Left lobe of liver (tissue), 2 donors: ENCODE results near the gene MYO19. TPM values are rescaled to one million over a fixed set of nuclear protein-coding genes. Genes with fewer than 3 reads are reported as not detected.

Source experiments
- ATAC-seq: fragments of 200-7000 bp; cut with Tn5 transposase; one replicate; pipeline ENCODE4 v1.9.1; 2020; ENCODE audit warnings: mild to moderate bottlenecking, moderate library complexity
- DNase-seq: peaks from one replicate; pipeline ENCODE4 v3.0.0-alpha.2; 2020; ENCODE audit warnings: low spot score
- total RNA-seq: library from RNA; stranded (reverse); gene quantifications from one replicate; pipeline ENCODE4 v1.2.1, GENCODE V29; 2021
- donor health status: DM: no; HTN: no; CAD: no; lungs with moderate emphysema.
- donor health status: DM: no; HTN: yes; CAD: no.

Gene MYO19, protein sequence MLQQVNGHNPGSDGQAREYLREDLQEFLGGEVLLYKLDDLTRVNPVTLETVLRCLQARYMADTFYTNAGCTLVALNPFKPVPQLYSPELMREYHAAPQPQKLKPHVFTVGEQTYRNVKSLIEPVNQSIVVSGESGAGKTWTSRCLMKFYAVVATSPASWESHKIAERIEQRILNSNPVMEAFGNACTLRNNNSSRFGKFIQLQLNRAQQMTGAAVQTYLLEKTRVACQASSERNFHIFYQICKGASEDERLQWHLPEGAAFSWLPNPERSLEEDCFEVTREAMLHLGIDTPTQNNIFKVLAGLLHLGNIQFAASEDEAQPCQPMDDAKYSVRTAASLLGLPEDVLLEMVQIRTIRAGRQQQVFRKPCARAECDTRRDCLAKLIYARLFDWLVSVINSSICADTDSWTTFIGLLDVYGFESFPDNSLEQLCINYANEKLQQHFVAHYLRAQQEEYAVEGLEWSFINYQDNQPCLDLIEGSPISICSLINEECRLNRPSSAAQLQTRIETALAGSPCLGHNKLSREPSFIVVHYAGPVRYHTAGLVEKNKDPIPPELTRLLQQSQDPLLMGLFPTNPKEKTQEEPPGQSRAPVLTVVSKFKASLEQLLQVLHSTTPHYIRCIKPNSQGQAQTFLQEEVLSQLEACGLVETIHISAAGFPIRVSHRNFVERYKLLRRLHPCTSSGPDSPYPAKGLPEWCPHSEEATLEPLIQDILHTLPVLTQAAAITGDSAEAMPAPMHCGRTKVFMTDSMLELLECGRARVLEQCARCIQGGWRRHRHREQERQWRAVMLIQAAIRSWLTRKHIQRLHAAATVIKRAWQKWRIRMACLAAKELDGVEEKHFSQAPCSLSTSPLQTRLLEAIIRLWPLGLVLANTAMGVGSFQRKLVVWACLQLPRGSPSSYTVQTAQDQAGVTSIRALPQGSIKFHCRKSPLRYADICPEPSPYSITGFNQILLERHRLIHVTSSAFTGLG
- total RNA-seq = 22.2 TPM

DNA sequence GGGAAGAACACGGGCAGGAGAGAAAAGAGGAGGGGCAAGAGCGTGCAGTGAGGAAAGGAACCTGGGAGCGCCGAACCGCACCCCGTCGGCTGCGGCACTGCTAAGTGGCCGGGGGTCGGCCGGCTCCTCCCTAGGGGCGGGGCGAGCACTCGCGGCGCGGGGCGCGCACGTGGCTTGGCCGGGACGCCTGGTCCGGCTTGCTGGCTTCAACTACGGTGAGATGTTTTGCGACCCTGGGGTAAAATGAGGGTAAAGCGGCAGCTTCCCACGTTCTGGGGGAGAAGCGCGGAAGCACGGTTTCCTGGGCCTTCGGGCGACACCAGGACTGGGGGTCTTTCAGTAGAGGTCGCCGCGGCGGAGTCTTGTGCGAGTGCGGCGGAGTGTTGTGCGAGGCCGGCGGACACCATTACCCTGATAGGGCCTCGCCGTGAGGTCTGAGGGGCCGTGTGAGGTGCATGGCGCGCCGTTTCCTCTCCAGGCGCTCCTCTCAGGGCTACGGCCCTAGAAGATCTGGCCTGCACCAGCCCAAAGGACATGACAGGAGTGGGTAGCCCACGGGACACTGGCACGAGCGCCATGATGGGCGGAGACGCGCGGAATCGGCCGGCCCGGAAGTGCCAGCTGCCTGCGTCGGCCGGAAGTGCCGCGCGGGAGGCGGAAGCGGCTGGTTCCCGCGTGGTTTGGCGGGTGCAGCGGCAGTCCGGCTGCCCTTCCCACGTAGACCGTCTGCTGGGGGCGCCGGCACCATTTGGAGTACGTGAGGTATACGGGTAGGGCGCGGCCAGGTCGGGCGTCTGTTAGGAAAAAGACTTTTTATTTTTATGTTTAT, at the start of gene MYO19, which contains the start of gene PIGW:
Gene MYO19, minus strand, starts transcription at position 29 of the 829 bp plus-strand sequence. CDS start 2,330 bp downstream, outside the sequence.
Gene PIGW, plus strand, starts transcription at position 148 of the 829 bp plus-strand sequence. CDS start 2,115 bp downstream, outside the sequence.
- DNase-seq (peak; percentile 92), ATAC-seq (peak; percentile 91)

DNA sequence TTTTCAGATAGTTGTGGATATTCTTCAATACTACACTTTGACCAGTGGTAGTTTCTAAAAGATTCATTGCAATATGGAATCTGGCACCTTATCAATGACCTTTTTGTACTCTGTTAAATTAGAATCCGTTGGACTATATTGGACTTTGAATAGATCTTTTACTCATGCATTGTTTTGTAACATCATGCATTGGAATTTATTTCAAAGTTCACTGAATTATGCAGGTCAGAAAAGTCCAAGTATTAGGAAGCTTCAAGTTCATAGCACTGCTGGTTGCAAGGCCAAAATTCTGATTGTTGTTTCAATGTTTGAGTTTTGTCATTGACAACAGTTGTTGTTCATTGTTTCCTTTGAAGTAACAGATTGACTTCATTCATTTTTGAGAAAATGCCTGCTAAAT, 49.1 kb upstream of the MYO19 start:
- DNase-seq = no peak
- ATAC-seq = peak; percentile 68

DNA sequence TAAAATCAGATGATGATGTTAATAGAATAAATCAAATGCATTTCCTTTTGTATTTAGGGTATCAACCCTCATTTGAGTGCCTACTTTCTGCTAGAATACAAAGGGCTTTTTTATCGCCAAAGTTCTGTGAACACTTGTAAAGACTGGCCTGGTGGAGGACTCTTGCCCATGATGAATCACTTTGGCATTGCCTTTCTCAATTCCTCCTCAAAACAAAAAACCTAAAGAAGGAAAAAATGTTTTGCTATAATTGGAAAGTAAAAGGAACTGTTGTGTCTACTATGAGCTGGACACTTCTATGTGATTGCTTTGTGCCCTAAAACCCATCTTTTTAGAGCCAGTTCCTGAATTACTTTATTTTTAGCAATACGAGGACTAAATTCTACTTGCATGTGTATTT, 44.0 kb upstream of the MYO19 start:
- no peak for ATAC-seq

DNA sequence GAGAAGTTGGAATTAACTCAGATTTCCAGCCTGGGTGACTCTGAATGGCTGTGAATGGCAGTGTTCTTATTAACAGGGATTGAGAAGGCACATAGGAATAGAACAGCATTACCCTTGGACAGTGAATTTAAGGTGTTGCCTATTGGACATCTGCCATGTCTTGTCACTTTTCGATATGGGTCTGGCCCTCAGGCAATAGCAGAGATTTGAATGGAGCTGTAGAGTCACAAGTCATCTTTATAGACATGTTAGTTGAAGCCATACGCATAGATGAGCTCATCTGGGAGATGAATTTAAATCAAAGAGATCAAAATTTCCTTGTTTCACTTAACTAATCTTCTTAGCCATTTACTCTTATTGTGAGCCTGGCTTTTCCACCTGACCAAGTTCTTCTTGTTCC, 42.1 kb upstream of the MYO19 start:
- ATAC-seq (no peak), DNase-seq (no peak)

More for the DNA sequence above, 44.0 kb upstream of the MYO19 start:
- DNase-seq = no peak

DNA sequence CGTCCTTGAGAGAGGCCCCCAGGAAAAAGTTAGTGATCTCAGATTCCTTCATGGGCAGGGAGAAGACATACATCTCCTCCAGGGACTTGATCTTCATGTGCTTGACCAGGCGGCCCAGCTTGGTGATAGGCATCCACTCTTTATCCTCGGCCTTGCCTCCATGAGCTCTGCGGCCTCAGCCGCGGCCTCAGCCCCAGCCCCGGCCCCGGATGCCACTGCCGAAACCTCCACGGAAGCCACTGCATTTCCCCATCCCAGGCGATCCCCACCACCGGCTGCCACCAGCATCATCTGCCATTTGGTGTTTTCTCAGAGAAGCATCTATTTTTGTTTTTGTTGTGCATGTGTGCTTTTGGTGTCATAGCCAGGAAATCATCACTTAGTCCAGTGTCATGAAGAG, 40.4 kb upstream of the MYO19 start:
- ATAC-seq (no peak), DNase-seq (no peak)

DNA sequence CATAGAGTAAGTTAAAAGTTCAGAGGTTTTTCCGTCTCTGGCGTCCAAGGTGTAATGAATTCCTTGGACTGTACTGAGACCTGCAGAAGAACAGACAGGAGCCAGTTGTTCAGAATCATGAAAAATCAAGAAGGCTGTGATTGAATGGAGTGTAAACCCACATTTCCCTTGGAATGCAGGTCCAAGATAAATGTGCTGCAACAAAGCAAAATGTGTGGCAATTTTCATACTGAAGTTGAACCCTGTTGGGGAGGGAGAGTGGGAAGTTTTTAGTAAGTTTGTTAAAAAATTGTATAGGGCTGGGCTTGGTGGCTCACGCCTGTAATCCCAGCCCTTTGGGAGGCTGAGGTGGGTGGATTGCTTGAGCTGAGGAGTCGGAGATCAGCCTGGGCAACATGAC, 31.4 kb upstream of the MYO19 start:
- DNase-seq (no peak), ATAC-seq (no peak)

DNA sequence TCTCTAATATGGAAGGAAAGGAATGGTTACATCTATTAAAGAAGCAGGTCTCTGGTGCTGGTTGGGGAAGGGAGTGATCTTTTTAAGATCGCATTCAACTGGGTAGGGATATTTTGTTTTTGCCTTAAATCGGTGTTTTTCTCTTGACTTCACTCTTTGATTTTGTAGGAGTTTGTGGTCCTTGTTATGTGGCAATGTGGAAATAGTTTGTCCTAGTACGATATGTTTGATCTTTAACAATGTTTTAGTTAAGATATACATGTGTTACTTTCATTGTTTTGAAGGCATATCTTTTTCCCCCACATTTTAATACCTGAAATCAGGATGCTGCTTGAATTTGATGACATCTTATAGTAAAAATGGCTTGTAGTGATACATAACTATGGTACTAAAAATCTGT, 18.8 kb upstream of the MYO19 start:
- no peak for DNase-seq
- no peak for ATAC-seq

DNA sequence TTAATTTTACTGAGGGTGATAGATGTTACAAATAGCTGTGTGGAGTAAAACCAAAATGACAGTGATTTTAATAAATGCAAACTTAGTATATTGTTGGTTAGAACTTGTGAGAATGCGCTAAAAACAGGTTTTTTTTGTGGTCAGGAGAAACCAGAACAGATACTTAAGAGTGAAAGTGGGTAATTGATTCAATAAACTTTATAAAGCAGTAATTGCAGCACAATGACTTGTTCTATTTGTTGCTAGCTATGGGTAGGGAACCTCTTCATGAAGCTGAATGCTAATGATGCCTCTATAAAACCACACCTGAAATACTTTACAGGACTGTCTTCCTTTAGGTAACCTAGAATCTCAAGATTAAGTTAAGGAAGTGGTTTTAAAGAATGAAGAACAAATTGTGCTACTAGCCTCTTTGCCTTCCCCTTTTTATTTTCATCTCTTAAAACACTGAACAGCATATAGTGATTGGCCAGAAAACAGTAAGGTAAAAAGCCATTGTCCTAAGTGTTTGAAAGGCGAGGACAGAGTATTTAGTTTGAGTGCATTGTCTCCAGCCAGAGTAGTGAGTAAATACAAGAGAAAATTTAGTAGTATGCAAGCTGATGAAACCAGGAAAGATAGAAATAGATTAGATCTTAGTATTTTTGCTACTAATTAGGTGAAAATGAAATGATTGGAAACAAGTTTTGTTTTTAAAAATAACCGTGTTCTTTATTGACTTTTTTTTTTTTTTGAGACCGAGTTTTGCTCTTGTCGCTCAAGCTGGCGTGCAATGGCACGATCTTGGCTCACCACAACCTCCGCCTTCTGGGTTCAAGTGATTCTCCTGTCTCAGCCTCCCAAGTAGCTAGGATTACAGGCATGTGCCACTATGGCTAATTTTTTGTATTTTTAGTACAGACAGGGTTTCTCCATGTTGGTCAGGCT, 16.1 kb upstream of the MYO19 start:
- no peak for ATAC-seq
- DNase-seq = no peak

DNA sequence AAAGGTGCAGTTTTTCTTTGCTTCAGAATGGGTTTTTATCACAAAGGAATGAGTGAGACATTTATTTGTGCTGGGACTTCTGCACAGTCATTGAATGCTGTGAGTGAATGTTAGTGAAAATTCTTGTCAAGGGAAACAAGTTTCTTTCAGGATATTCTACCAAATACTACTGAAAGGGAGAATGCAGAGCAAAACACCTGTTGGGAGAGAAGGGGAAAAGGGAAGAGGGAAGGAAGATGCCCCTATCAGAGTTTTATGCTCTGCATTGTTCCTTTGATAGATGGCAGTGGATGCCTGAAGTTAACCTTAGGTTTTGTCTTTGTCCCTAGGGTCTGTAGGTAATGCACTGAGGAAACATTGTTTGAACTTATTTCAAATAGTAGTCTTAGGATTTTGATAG, 13.1 kb upstream of the MYO19 start:
- DNase-seq = no peak
- no peak for ATAC-seq

DNA sequence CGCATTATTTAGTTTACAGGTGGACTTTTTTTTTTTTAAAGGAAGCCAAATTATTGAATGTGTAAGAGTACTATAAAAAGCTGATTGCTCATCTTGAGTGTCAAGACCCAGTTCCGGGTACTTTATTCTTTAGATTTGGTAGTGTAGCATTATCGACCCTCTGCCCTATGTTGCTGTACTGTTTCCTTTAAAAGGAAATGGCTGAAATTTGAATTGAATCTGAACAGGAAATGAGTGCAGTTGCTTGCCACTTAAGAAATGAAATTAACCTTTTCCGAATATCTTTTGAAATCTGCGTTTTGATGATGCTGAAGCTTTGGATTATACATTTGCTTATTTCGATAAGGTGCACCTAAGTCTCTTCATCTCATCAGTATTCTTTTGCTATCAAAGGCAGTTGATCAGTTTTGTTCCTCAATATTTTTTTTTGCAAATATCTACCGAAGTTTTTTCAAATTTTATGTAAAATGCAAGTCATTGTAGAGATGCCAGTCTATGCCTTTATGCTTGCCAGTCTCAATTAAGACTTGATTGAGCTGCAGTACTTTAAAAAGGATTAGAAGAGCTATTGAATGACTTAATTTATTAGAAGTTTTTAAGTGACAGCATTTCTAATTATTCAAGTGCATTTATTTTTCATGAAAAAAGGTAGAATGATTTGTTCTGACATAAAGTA, 11.9 kb upstream of the MYO19 start:
- no peak for ATAC-seq
- DNase-seq = no peak

DNA sequence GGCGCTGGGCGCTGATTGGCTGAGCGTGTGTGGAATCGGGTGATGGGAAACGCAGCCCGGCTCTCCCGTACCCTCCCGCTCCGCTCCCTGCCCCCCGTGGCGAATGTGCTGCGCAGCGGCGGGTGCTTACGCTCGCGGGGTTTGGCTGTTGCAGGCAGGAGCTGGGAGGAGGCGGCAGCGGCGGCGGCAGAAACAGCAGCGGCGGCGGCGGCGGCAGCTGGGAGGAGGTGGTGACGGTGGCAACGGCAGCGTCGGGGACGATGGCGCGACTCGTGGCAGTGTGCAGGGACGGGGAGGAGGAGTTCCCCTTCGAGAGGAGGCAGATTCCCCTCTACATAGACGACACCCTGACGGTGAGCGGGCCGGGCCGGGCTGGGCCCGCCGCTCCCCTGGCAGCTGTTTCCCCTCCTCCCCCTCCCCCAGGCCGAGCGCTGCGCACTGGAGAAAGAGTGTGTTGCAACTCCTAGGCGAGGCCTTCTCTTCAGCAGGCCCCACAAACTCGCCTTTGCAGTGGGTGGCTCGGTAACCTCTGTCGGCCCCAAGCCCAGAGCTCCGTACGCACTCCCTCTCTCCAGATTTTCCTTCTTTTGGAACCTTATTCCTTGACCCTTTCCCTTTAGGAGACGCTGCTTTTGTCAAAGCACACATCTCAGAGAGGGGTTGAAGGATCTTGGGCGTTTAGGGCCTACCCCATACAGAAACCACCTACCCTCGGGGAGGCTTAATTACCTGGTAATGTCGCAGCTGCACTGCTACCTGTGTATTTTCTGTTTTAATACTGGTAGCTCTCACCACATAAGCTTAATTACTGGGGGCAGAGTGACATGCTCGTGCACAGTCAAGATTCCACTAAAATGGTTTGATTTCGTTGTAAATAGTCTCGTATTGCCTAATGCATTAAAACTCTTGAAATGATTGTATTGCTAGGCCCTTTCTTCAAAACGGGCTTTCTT, 11.1 kb upstream of the MYO19 start:
- DNase-seq = peak; percentile 83
- ATAC-seq = peak; percentile 81

DNA sequence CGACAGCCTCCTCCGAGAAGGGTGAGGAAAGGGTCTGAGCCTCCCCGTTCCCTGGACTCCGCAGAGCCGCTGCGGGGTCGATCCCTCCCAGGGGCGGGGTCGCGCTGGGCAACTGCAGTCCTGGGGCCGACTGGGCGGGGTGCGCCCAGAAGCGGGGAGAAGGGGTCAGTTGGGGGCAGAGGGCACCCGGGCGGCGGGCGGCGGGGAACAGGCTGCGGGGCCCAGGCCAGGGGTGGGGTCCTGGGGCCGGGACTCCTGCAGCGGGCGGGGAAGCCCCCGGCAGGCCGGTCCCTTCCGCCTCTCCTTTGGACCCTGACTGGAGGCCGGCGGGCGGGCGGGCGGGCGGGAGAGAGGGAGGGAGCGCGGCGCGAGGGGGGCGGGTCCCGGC, 10.4 kb upstream of the MYO19 start:
- ATAC-seq = peak; percentile 67
- peak; percentile 96 for DNase-seq

DNA sequence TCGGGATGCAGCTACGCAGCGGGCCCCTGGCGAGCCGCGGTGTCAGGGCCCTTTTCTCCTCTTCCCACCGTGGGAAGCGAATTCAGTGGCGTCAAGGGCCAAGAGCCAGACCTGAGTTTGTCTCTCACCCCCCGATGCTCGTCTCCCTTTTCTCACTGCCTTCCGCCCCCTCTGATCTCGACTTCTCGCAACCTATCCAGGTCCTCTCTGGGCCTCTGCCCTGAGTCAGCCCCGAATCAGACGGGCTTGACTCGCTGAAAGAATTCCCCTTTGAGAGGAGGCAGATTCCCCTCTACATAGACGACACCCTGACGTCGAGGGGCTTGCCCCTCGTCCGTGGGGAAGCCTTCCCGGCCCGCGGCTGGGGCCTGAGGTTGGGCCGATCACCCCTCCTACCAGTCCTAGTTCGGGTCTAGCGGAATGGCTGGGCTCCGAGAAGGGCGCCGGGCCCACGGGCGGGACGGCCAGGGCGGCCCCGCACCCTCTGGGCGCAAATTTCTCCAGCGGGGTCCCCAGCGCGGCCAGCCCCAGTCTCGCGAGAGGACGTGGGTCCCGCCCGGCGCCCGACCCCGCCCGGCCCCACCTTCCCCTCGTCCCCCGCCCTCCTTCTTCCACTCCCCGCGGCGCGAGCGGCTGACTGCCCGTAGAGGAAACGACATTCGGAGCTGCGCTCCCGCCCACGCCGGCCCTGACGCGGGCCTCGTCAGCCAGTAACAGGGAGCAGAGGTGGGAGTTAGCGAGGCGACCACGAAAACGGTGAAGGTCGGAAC, 9.8 kb upstream of the MYO19 start, which contains the start of gene GGNBP2:
Gene GGNBP2, plus strand, starts transcription at position 613 of the 770 bp plus-strand sequence. CDS start 806 bp downstream, outside the sequence.
- DNase-seq (peak; percentile 92), ATAC-seq (peak; percentile 81)

DNA sequence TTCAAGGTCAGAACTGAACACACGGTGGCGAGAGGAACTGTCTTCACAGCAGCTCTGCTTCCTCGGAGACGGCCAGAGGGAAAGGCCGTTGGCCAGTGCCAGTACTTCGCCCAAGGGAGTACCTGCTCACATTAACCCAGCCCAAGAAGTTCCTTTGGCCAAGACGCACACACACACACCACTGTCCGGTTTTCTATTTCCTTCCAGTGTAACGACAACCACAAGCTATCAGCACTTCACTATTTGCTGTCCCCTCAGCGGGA, 9.3 kb upstream of the MYO19 start:
- peak; percentile 3 for ATAC-seq
- DNase-seq = no peak

DNA sequence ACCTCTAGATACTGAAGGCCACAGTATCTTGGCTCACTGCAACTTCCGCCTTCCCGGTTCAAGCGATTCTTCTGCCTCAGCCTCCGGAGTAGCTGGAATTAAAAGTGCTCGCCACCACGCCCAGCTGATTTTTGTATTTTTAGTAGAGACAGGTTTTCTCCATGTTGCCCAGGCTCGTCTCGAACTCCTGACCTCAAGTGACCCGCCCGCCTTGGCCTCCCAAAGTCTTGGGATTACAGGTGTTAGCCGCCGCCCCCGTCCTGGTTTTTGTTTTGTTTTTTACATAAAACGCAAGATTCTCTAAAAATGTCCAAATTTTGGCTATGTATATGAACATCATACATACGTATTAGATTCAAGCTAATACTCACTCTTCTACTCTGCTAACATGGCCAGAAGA, 8.1 kb upstream of the MYO19 start:
- ATAC-seq = no peak

DNA sequence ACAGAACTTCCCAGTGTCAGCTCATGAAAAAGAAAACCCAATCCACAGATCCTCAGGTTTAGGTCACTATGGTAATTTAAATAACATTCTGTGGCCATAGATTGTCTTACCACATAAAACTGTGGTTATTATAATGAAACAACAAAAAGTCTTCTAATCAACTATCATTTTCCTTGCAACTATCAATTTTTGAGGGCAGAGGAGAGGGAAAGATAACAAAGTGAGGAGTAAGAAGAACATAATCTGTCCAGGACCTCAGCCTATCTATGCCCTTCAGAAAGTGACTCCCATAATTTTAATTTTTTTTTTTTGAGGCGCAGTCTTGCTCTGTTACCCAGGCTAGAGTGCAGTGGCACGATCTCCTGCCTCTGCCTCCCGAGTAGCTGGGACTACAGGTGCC, 6.0 kb upstream of the MYO19 start:
- ATAC-seq (no peak), DNase-seq (no peak)

More for the DNA sequence above, 8.1 kb upstream of the MYO19 start:
- no peak for DNase-seq

DNA sequence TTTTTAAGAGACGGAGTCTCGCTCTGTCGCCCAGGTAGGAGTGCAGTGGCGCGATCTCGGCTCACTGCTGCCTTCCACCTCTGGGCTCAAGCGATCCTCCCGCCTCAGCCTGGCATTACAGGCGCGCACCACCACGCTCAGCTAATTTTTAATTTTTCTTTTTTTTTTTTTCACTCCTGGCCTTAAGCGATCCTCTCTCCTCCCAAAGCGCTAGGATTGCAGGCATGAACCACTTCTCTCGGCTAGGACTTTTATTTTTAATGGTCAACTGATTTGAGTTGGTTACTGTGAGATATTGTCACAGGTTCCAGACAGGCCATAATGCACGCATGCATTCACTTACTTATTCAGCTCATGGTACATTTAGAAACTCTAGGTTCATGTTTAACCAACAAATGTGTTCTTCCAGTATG, 1.0 kb upstream of the MYO19 start:
- DNase-seq = no peak

More for the DNA sequence above, 1.0 kb upstream of the MYO19 start:
- no peak for ATAC-seq
